PC-9 (cell line): Measurements from ENCODE around the gene SLC25A27.

Experiments
- CTCF ChIP-seq: fragments of 200-600 bp; sonication (generic); conservative IDR thresholded peaks from 2 replicates; pipeline ENCODE4 v1.6.1; 2017; ENCODE audit warnings: mixed run types, antibody characterized with exemption, mild to moderate bottlenecking, moderate library complexity
- EZH2 ChIP-seq: fragments of 200-600 bp; sonication (generic); IDR thresholded peaks from 2 replicates; pipeline ENCODE4 v1.8.0; 2017; ENCODE audit warnings: antibody characterized with exemption, low read depth

GRCh38 chr6:46690141-46690755 is 37.5 kb downstream of the SLC25A27 start:
- TF ChIP-seq CTCF (no peak), EZH2 (no peak)
